DMS79 treated with DMSO at 0.1 percent for 48 hours (cell line): Measurements from ENCODE around the gene MPL.
"Not testable (repeated sequence)": the region's sequence is repeated elsewhere in the genome, so short reads cannot be mapped to it uniquely, and the experiment has no call there.

Experiments used
- DNase-seq: peaks from one replicate; lab custom pipeline; 2025; lab: John Stamatoyannopoulos, UW

The MPL gene

GRCh38 chr1:43377831-43378230, 40.2 kb downstream of the MPL start:
- no peak for DNase-seq

- DNase-seq = no peak
These were observed 41.9 kb downstream of the MPL start for GRCh38 chr1:43379476-43379875.

- no peak for DNase-seq
These were observed 44.0 kb downstream of the MPL start for GRCh38 chr1:43381612-43382011.

- DNase-seq = peak; percentile 95
These were observed 44.6 kb downstream of the MPL start for GRCh38 chr1:43382027-43382779.

GRCh38 chr1:43383449-43383848, 45.8 kb downstream of the MPL start:
- DNase-seq = peak; percentile 27

- DNase-seq = no peak
These were observed 49.1 kb downstream of the MPL start for GRCh38 chr1:43386676-43387075.

- peak; percentile 9 for DNase-seq
These were observed 50.5 kb downstream of the MPL start for GRCh38 chr1:43387976-43388599.

GRCh38 chr1:43388613-43389012, 51.0 kb downstream of the MPL start:
- DNase-seq = no peak

- peak; percentile 96 for DNase-seq
These were observed 52.0 kb downstream of the MPL start, which contains the start of the genes MED8 and SZT2 for GRCh38 chr1:43389326-43390313. TSS of gene MED8 (minus strand) at chr1:43389800. CDS start at chr1:43389764, 36 bp downstream. TSS of gene SZT2 (plus strand) at chr1:43389899. CDS start at chr1:43389969, 70 bp downstream.

GRCh38 chr1:43392702-43393101, 55.1 kb downstream of the MPL start:
- no peak for DNase-seq

- no peak for DNase-seq
These were observed 57.9 kb downstream of the MPL start for GRCh38 chr1:43395523-43395922.

- DNase-seq = peak; percentile 93
These were observed 58.4 kb downstream of the MPL start for GRCh38 chr1:43396059-43396458.

GRCh38 chr1:43398227-43398626, 60.6 kb downstream of the MPL start:
- DNase-seq = no peak

- DNase-seq = not testable (repeated sequence)
These were observed 62.8 kb downstream of the MPL start for GRCh38 chr1:43400441-43400840.

GRCh38 chr1:43402089-43402865, 64.7 kb downstream of the MPL start:
- DNase-seq = peak; percentile 18
